Activated T-helper 9 cell treated with anti-CD3 and anti-CD28 coated beads, Interleukin-2, amount 50 U/mL, for 16 hours (primary cell): ENCODE data around the gene MBP.
"Not testable (repeated sequence)": the region's sequence is repeated elsewhere in the genome, so short reads cannot be mapped to it uniquely, and the experiment has no call there.

ENCODE experiments used
- DNase-seq: peaks from one replicate; pipeline ENCODE4 v3.0.0-alpha.2; 2020; ENCODE audit warnings: low read depth

The MBP gene

DNA sequence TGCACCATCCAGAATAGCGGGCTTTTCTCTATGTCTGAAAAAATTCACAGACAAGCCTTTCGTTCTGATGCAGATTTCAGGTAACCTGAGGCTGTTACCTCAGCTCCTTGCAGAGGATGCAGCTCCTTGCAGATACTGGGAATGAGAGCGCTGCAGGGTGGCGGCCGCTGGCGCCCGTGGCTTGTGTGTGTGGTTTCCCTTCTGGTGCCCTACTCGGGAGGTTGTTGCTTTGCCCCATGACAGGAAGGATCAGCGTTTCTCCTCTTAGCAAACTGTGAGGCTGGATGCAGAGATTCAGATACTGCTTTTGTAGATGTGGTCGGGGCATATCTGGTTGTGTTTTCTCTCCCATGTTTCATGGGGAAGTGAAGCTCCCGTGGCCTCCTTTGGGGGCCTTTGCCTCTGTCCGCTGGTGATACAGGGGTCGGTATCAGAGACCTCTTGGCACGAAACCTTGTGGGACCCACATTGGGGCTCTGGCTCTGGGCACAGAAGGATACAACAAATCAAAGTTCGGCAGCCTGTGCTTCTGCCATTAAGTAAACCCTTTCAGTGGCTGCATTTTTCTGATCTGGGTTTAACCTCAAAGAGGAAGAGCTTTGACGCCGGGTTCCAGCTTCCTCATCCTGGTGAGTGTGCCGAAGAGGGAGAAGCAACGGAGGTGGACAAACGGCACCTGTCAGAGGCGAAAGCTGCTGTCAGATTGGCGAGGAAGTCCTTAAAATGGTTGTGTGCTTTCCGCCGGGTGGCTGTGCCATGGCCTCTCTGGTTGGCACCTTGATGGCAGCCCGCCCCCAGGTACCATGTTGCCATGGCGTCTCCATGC is 127.8 kb downstream of the MBP start:
- DNase-seq: no peak

- no peak for DNase-seq
Measured at GRCh38 chr18:77003316-77003715, 129.3 kb downstream of the MBP start.

DNA sequence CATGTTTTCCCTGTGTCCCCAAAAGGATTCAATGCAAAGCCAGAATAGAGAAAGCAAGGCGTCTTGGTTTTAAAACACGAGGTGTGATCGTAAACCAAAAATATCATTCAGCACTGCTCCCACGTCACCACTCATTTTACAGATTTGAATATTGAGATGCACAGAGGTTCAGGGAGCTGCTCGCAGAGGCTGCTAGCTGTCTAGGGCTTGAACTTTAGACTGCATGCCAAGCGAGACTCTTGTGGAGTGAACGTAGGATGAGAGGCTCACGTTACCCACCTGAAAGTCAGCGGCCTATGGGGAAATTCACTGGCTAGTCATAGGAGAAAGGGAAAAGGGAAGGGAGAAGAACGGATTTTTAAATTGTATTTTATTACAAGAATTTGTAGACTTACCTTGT is 130.1 kb downstream of the MBP start:
- no peak for DNase-seq

GRCh38 chr18:77001979-77002378 is 130.6 kb downstream of the MBP start:
- DNase-seq: no peak

DNA sequence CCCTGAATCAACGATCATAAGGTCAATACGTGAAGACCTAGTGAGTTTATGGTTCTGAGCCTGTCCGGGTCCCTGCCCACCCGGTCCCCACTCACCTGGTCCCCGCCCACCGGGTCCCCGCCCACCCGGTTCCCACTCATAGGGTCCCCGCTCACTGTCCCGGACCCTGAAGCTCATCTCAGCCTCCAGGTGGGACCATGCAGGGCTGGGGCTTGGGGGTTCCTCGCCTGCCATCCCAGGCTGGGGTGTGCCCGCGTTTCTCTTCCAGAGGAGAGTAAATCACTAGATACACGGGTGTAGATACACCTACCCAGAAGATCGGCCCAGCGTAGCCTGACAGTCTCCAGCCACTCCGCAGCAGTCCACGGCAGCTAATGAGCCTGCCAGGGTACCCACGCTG is 131.5 kb downstream of the MBP start:
- DNase-seq: no peak

- DNase-seq: peak; percentile 29
Measured at GRCh38 chr18:77000527-77000926, 132.1 kb downstream of the MBP start.

GRCh38 chr18:76999077-76999476 is 133.5 kb downstream of the MBP start:
- DNase-seq: no peak

GRCh38 chr18:76997951-76998808 is 134.4 kb downstream of the MBP start:
- DNase-seq: no peak

- DNase-seq: no peak
Measured at GRCh38 chr18:76996429-76996828, 136.2 kb downstream of the MBP start.

DNA sequence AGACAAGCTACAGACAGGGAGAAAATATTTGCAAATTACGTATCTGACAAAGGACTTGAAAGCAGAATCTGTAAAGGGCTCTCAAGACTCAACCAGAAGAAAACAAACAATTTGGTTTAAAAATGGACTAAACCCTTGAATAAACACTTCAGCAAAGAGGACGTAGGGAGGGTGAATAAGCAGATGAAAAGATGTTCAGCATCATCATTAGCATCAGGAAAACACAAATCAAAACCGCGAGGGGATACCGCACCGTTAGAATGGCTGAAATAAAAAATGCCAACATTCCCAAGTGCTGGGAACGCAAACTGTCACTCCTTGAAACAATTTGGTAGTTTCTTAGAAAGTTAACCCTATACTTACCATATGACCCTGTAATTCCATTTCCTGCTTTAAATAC is 136.7 kb downstream of the MBP start:
- DNase-seq: no peak

DNA sequence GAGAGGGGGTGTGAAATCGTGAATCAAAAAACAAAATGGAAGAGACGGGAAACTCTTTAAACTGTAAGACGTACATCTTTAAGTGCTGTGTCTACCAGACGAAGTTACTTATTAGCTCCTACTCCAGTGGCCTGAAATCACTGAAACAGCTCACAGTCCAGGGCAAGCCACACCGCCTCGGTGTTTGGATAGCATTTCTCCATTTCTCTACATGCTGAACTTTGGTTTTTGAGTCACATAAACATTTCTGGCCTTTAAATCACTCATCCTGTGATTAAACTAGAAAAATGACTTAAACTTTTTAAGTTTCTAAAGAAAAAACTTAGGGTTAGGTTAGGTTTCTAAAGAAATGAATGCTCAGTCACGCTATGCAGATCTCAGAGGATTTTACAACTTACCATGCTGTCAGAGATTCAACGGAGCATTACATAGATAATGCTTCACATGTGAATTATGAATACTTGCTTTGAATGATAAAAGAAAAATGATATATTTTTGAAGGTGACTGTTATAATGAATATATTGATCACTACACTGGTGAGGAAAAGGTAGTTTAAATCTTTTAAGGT is 138.4 kb downstream of the MBP start:
- DNase-seq: no peak

DNA sequence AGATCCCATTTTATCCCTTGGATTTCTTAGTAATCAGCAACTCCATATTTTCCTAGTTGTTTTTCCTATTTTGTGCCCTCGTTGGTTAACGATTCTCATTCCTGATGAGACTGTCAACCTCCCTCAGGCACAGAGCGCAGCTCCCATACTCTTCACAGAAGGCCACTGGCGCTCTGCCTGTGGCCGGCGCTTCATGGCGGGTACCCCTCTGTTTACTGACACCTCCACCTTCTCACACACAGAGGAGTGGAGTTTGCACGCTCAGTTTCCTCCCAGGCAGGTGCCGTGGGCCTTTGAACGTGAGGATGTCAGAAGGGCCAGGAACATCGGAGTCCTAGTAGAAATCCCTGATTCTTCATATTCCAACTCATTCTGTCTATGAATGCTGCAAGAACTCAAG is 139.0 kb downstream of the MBP start:
- DNase-seq: no peak

DNA sequence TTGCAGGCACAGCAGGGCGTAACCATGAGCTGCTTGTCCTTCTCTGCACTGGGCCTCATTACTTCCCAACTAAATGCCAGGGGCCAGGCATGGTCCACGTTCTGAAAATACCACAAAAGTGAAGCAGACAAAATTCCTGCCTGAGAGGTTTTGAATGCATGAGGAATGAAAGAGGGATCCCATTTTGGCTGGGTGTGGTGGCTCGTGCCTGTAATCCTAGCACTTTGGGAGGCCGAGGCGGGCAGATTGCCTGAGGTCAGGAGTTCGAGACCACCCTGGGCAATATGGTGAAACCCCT is 139.5 kb downstream of the MBP start:
- no peak for DNase-seq

DNA sequence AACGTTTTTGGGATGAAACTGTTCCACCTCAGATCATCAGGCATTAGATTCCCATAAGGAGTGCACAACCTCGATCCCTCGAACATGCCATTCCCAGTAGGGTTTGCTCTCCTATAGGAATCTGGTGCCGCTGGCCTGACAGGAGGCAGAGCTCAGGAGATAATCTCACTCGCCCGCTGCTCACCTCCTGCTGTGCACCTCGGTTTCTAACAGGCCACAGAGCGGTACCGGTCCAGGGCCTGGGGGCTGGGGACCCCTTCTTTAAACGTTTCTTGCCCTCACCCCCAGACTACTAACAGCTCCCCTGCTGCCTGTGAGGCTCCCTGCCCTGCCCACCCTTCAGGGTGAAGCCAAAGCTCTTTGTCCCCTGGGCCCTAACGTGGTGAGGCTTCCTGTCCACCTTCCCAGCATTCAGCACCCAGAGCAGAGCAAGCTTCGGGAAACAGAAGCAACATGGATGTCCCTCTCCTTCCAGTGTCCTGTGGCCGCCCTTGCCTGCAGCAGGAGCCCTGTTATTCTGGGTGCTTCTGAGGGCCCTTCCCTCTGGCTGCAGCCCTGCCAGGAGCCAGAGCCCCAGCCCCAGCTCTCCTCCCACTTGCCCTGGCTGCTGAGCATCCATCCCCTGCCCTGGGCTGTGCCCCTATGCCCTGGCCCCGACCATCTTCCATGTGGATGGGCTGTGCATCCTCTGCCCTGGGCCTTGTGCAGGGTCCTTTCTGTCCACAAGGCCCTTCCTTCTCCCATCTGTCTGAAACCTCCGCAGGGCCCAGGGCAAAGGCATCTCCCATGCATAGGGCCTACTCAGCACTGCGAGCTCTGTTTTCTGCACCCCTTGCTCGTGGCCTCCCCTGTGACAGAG is 140.1 kb downstream of the MBP start:
- no peak for DNase-seq

GRCh38 chr18:76991021-76991688 is 141.4 kb downstream of the MBP start:
- no peak for DNase-seq

DNA sequence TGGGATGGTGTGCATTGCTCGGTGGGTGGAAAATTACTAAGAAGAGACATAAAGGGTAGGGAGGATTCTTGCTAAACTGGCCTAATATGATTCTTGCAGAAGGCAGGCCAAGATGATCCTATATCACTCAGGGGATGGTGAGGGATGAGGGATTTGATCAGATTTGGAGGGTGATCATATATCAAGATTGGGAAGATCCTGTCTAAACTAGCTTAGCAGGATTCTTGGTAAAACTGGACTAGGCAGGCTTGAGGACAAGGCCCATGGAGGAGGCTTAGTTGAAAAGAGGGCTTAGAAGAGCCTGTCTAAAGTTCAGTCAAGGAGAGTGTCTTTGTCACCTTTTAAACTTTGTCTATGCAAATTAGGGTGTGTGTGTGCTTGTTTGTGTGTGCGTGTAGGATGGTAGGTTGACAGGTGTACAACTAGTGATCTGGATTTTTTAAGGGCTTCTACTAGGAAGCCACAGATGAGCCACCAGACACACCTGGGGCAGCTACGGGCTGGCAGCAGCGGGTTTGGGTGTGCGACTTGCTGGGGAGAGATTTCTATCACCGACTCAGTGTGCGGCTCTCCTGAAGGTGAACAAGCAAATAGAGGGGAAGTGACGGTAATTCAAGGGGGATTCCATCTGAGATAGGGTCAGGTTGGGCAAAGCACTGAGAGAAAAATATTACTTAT is 142.1 kb downstream of the MBP start:
- DNase-seq: not testable (repeated sequence)

- DNase-seq: no peak
Measured at GRCh38 chr18:76989647-76990190, 142.9 kb downstream of the MBP start.

DNA sequence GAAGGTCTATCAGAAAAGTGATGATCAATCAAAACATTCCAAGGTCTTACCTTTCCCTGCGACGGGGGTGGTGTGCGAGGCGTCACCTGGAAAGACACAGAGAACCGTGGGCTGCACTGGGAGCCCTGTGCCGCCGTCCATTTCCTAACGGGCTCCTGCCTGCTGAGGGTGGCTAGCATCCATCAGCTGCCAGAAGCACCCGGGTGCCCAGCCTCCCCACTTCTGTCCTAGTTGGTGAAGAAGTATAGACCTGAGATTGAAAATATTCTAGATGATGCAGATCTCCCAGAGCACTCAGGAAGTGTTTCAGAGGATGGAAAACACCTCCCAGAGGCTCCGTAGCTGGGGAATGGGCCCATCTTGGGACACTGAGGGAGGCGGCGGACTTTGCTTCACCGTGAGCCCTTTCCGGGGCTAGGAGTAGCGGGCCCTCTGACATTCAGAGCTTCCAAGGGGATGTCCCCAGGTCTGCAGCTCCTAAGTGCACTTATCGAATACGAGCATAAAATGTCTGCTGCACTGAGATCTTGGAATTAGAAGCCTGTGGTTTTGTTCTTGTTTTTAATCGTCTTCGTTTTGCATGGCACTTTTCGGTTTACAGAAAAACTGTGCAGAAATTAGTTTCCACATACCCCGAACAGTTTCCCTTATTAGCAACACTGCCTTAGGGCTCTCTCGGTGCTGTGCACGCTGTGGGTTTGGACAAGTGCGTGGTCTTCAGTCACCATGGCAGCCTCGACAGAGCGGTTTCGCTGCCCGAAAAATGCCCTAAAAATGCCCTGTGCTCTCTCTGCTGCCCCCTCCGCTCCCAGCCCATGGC is 143.5 kb downstream of the MBP start:
- DNase-seq: no peak

DNA sequence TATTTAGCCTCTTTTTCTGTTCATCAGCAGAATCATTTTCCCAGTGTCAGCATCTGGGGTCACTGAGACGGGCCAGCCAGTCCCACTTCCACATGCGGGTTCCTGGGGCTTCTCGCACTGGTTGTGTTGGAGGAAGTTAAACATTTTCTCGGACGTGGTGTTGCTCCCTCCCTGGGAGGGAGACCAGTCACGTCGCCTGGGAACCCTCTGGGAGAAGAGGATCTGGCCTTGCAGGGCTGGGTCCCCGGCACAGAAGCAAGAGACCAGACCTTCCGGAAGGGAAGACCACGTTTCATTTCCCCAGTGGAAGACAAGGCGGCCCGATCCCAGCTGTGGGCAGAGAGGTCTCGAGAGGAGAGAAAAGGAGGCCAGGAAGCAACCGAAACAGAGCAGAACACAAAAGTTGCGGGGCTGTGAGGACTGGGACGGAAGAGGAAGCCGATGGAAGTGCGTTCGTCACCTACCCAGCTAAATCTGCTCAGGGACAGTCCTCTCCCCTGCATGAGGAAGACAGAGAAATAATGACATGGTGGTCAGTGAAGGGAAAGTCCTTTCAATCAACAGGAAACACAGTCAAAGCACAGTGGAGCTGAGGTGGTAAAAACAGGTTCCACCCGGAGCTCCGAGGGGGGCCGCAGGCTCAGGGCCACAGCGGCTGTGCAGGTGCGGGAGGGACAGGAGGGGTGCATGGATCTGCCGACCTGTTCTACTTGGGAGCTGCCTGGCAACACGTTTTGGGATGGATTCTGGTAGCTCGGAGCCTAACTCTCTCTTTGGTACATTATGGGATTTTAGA is 144.4 kb downstream of the MBP start:
- DNase-seq: no peak
